Measurements from ENCODE around the gene CHMP4B. TPM values are rescaled to one million over a fixed set of nuclear protein-coding genes. Genes with fewer than 3 reads are reported as not detected.

The CHMP4B gene
- total RNA-seq, 2 donors from 2014 or later: 57.6 to 63.5 TPM

DNA sequence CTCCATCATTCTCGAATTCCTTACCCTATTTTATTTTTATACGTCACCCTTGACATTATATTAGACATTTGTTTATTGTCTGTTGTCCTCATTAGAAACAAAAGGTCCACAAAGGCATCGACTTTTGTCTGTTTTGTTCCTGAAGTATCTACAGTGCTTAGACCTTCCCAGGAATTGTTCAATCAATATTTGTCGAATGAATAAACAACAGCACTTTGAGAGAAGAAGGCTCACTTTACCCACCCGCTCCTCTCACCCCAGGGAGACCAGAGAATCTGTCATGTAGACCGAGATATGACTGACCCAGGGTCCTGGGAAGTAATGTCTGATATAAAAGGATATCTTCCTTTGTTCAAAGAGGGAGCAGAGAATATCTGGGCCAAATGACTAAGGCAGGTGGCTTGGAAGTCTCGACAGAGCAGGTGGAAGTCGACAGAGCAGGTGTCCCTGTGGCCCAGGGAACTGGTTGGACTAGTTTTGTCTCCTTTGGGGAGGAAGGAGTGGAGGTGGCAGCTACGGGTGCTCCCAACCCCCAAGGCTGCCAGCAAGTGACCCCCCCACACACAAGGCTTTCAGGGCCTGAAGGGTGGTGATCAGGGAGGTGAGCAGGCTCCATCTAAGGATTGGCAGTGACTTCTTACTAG lies 14.8 kb upstream of the CHMP4B start:
- Mint-ChIP-seq H3K27me3 (no peaks in the 10 kb centered on the region), H3K9me3 (no peaks in the 10 kb centered on the region), H3K27ac (no peak overlapping the region), H3K36me3 (ENCODE audit: low read depth) (no peaks in the 10 kb centered on the region), H3K4me3 (no peak overlapping the region), H3K4me1 (peaks cover 7% of the 10 kb centered on the region)
- no peak for ATAC-seq (replicated peaks)

- Mint-ChIP-seq H3K27me3 (no peaks in the 10 kb centered on the region), H3K9me3 (no peaks in the 10 kb centered on the region), H3K4me1 (peaks cover 7% of the 10 kb centered on the region), H3K36me3 (ENCODE audit: low read depth) (no peaks in the 10 kb centered on the region), H3K4me3 (no peak overlapping the region), H3K27ac (no peak overlapping the region)
- no peak for ATAC-seq (replicated peaks)
These were observed 14.1 kb upstream of the CHMP4B start for GRCh38 chr20:33796907-33797544.

DNA sequence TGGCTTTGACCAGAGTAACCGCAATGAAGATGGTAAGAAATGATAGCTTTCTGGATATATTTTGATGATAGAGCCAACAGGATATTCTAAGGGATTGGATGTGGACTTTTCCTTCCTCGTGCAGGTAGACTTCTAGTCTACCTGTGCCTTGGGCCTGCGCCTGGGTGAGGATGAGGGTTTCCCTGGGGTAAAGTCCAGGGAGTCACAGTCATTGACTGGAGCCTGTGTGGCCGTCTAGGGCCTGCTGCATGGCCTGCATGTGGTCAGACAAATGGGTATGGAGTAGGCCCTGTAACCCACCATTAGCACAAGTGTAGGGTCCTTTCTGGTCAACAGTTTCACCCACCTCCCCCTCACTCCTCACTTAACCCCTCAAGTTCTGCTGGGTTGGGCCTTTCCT lies 12.7 kb upstream of the CHMP4B start:
- Mint-ChIP-seq H3K27me3 (no peaks in the 10 kb centered on the region), H3K4me3 (no peak overlapping the region), H3K36me3 (ENCODE audit: low read depth) (no peaks in the 10 kb centered on the region), H3K4me1 (peaks cover 1% of the 10 kb centered on the region), H3K27ac (no peak overlapping the region), H3K9me3 (no peaks in the 10 kb centered on the region)
- no peak for ATAC-seq (replicated peaks)

DNA sequence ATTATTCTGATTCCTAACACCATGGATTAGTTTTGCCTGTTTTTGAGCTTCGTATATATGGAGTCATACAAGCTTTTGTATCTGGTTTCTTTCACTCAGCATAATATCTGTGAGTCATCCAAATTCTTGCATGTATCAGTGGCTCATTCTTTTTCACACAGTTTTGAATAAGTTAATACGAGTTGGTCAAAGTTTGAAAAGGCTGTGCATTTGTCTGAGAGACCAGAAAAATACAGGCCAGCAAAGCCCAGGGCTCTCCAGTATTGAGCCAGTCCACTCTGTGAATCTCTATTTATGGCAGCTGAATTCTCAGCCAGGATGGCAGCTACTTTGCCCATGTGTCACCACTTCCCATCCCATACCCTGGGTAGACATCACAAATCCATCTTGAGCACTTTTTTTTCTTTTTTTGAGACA lies 7.2 kb upstream of the CHMP4B start:
- no peaks in the 10 kb centered on the region for H3K36me3 Mint-ChIP-seq (ENCODE audit: low read depth)
- H3K9me3 Mint-ChIP-seq: no peaks in the 10 kb centered on the region
- H3K27ac Mint-ChIP-seq: no peak overlapping the region

GRCh38 chr20:33808388-33808787 lies 2.8 kb upstream of the CHMP4B start:
- no peak overlapping the region for H3K27ac Mint-ChIP-seq
- peaks cover 9% of the 10 kb centered on the region for H3K4me1 Mint-ChIP-seq
- H3K4me3 Mint-ChIP-seq: no peak overlapping the region
- H3K27me3 Mint-ChIP-seq: no peaks in the 10 kb centered on the region
- H3K9me3 Mint-ChIP-seq: no peaks in the 10 kb centered on the region
- peaks cover 19% of the 10 kb centered on the region for H3K36me3 Mint-ChIP-seq (ENCODE audit: low read depth)
- ATAC-seq (replicated peaks): no peak

More for the DNA sequence above, 7.2 kb upstream of the CHMP4B start:
- ATAC-seq (replicated peaks): no peak
- Mint-ChIP-seq H3K4me3 (no peak overlapping the region), H3K27me3 (no peaks in the 10 kb centered on the region), H3K4me1 (no peaks in the 10 kb centered on the region)

DNA sequence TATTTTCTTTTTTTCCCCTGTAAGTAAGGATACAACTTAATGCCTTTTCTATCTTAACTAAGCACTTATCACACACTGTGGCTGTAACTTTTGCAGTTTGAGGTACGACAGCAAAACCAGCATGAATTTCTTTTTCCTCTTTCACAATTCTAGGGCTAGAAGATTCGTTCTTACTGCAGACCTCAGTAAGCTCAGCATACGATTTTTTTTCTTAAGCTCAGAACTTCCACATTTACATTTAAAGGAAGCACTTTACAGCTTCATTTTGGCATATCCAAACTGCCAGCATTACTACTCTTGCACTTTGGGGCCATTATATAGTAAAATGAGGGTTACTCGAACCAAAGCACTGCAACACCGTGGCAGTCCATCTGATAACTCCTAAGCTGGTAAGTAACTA lies 889 bp upstream of the CHMP4B start:
- no peak for ATAC-seq (replicated peaks)
- Mint-ChIP-seq H3K36me3 (ENCODE audit: low read depth) (peaks cover 38% of the 10 kb centered on the region), H3K4me3 (peak overlapping the region; percentile 98), H3K27me3 (no peaks in the 10 kb centered on the region), H3K9me3 (no peaks in the 10 kb centered on the region), H3K4me1 (peaks cover 21% of the 10 kb centered on the region), H3K27ac (no peak overlapping the region)

- no peak for ATAC-seq (replicated peaks)
- no peaks in the 10 kb centered on the region for H3K9me3 Mint-ChIP-seq
- H3K27ac Mint-ChIP-seq: peak overlapping the region; percentile 100
- peaks cover 53% of the 10 kb centered on the region for H3K36me3 Mint-ChIP-seq (ENCODE audit: low read depth)
- no peaks in the 10 kb centered on the region for H3K27me3 Mint-ChIP-seq
- H3K4me3 Mint-ChIP-seq: peak overlapping the region; percentile 98
- H3K4me1 Mint-ChIP-seq: peaks cover 23% of the 10 kb centered on the region
These were observed 616 bp downstream of the CHMP4B start for GRCh38 chr20:33811776-33812151.

DNA sequence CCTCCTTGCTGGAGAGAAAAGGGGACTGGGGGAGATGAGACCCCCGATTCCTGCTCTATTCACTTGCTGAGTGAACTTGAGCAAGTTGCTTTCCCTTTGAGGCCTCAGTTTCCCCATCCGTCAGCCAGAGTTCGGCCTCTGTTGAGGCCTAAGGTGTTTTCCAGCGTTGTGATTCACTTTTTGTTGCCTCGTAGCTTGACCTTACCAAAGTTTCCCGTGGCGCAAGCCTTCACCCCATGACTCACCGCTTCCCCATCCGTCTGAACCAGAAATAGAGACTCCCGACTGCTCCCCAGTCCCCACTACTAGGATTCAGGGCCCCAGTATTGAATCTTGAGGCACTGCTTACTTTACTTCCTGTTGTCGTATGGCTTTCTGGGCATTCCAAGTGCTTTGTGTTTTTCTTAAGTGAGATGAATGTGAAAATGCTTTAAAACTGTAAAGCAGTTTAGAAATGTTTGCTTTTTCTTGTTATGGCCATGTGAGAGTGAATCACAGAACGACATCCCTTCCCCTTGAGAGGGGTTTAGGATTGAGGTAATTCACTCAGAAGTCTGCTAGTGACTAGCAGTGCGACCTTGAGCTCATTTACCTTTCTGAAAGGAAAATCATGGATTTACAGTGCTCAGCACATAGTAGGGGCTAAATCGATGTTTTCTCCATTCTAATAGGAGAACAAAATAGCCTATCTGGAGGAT lies 1.2 kb downstream of the CHMP4B start:
- peak; percentile 54 for ATAC-seq (replicated peaks)
- peaks cover 24% of the 10 kb centered on the region for H3K4me1 Mint-ChIP-seq

DNA sequence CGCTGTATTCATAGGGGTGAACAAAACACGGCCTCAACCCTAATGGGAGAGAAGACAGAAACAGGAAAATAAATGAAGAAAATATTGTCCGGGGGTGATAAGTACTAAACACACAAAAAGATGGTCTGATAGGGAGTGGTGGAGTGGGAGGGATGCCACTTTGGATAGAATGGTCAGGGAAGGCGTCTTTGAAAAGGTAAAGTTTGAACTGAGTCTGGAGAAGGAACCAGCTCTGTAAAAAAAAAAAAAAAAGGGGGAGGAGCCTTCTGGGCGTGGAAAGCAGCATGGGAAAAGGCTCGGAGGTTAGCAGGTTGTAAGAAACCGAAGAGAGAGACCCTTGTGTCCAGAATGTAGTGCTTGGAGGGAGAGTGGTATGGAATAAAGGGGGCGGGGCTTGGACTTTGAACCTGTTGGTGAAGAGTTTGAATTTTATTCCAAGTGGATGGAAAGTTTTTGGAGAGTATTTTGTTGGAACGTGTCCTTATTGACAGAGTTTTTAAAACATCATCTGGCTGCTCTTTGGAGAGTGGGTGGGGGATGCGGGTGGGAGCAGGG lies 1.8 kb downstream of the CHMP4B start:
- H3K4me3 Mint-ChIP-seq: peak overlapping the region; percentile 98
- no peaks in the 10 kb centered on the region for H3K27me3 Mint-ChIP-seq
- H3K9me3 Mint-ChIP-seq: no peaks in the 10 kb centered on the region
- H3K27ac Mint-ChIP-seq: peak overlapping the region; percentile 100
- H3K4me1 Mint-ChIP-seq: peaks cover 31% of the 10 kb centered on the region
- peaks cover 61% of the 10 kb centered on the region for H3K36me3 Mint-ChIP-seq (ENCODE audit: low read depth)
- ATAC-seq (replicated peaks): no peak

More for the DNA sequence above, 1.2 kb downstream of the CHMP4B start:
- H3K27me3 Mint-ChIP-seq: no peaks in the 10 kb centered on the region
- H3K27ac Mint-ChIP-seq: peak overlapping the region; percentile 100
- no peaks in the 10 kb centered on the region for H3K9me3 Mint-ChIP-seq
- H3K36me3 Mint-ChIP-seq (ENCODE audit: low read depth): peaks cover 55% of the 10 kb centered on the region
- peak overlapping the region; percentile 98 for H3K4me3 Mint-ChIP-seq

GRCh38 chr20:33814238-33814712 lies 3.1 kb downstream of the CHMP4B start:
- H3K4me3 Mint-ChIP-seq: peak overlapping the region; percentile 98

DNA sequence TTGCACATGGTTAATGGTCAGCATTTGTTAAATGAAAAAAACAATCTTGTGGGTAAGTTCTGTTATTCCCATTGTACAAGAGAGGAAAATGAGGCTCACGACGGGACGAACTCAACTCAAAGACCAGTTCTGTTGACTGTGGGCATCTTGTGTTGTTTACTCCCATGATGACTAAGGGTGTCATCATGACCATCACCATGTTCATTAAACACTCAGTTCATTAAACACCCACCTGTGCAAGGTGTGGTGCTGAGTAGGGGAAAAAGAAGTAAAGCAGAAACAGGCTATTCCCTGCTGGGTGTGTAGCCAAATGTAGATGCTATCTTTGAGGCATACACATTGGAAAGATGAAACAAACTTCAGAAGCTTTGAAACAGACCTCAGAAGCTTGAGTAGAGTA lies 4.5 kb downstream of the CHMP4B start:
- Mint-ChIP-seq H3K9me3 (no peaks in the 10 kb centered on the region), H3K27ac (peak overlapping the region; percentile 7), H3K4me3 (peak overlapping the region; percentile 98), H3K27me3 (no peaks in the 10 kb centered on the region), H3K36me3 (ENCODE audit: low read depth) (peaks cover 81% of the 10 kb centered on the region), H3K4me1 (peaks cover 48% of the 10 kb centered on the region)
- no peak for ATAC-seq (replicated peaks)

More at GRCh38 chr20:33814238-33814712, 3.1 kb downstream of the CHMP4B start:
- peaks cover 71% of the 10 kb centered on the region for H3K36me3 Mint-ChIP-seq (ENCODE audit: low read depth)
- peak overlapping the region; percentile 49 for H3K27ac Mint-ChIP-seq
- H3K4me1 Mint-ChIP-seq: peaks cover 39% of the 10 kb centered on the region
- no peaks in the 10 kb centered on the region for H3K9me3 Mint-ChIP-seq
- ATAC-seq (replicated peaks): peak; percentile 35
- H3K27me3 Mint-ChIP-seq: no peaks in the 10 kb centered on the region

GRCh38 chr20:33816191-33816590 lies 5.0 kb downstream of the CHMP4B start:
- H3K36me3 Mint-ChIP-seq (ENCODE audit: low read depth): peaks cover 81% of the 10 kb centered on the region
- H3K4me1 Mint-ChIP-seq: peaks cover 49% of the 10 kb centered on the region
- H3K27me3 Mint-ChIP-seq: no peaks in the 10 kb centered on the region
- no peak overlapping the region for H3K27ac Mint-ChIP-seq
- no peak for ATAC-seq (replicated peaks)
- H3K9me3 Mint-ChIP-seq: no peaks in the 10 kb centered on the region
- H3K4me3 Mint-ChIP-seq: no peak overlapping the region

- ATAC-seq (replicated peaks): no peak
- Mint-ChIP-seq H3K9me3 (no peaks in the 10 kb centered on the region), H3K27me3 (no peaks in the 10 kb centered on the region), H3K36me3 (ENCODE audit: low read depth) (peaks cover 75% of the 10 kb centered on the region), H3K27ac (no peak overlapping the region), H3K4me3 (no peak overlapping the region), H3K4me1 (peaks cover 49% of the 10 kb centered on the region)
These were observed 6.3 kb downstream of the CHMP4B start for GRCh38 chr20:33817411-33817810.

GRCh38 chr20:33819456-33819855 lies 8.3 kb downstream of the CHMP4B start:
- Mint-ChIP-seq H3K9me3 (no peaks in the 10 kb centered on the region), H3K4me1 (peaks cover 36% of the 10 kb centered on the region), H3K27ac (peak overlapping the region; percentile 21)

More at GRCh38 chr20:33819456-33819855, 8.3 kb downstream of the CHMP4B start:
- no peak for ATAC-seq (replicated peaks)
- Mint-ChIP-seq H3K36me3 (ENCODE audit: low read depth) (peaks cover 75% of the 10 kb centered on the region), H3K4me3 (no peak overlapping the region), H3K27me3 (no peaks in the 10 kb centered on the region)
